Cardiac ventricle fibroblast (primary cell): Measurements from ENCODE around the gene CCR6. TPM values are rescaled to one million over a fixed set of nuclear protein-coding genes. Genes with fewer than 3 reads are reported as not detected.

ENCODE experiments used
- total RNA-seq: library from RNA; depleted of rRNA; stranded (reverse); fragments of >200 nt; gene quantifications from 2 replicates; pipeline ENCODE4 v1.2.3, GENCODE V29; 2015

The CCR6 gene
- not detected in 2 replicates for total RNA-seq

GRCh38 chr6:167122827-167123657, at the start of gene CCR6:
Gene CCR6, plus strand, starts transcription at chr6:167123096. Its CDS starts 13,039 bp downstream, at chr6:167136135.

DNA sequence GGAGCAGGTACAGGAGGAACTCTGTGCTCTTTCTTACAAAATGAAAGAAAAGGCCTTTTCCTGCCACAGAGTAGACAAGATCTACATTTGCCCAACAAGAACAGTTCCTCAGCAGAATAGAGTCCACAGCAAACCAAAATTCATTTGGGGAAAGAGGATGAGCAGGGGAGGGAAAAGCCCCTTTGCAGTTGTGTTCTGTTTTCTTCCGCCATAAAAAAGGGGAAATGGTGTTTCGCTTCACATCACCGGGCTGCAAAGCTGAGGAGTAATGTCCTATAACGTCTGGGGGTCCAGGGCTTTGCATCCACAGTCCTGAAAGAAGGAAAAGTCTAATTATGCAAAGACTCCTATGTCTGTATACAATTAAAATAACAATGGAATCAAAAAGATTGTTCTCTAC, 35.0 kb downstream of the CCR6 start, which contains the start of gene GPR31:
Gene GPR31 (minus strand): TSS at position 118 of the 400 bp plus-strand sequence. CDS start 149 bp downstream, outside the sequence.

Other genes starting within 250 kb of the CCR6 start
- 26.9 and 40.2 TPM in 2 replicates for gene RNASET2, start 166.5 kb upstream of the CCR6 start, total RNA-seq
- 6.9 and 7.1 TPM in 2 replicates for gene CEP43, start 123.7 kb upstream of the CCR6 start, total RNA-seq
- not detected in 2 replicates for gene GPR31, start 34.9 kb downstream of the CCR6 start, total RNA-seq
- gene UNC93A, start 168.2 kb downstream of the CCR6 start, total RNA-seq: not detected in 2 replicates
- gene TTLL2, start 202.0 kb downstream of the CCR6 start, total RNA-seq: not detected in 2 replicates